ENCODE data around the gene ASF1A. TPM values are rescaled to one million over a fixed set of nuclear protein-coding genes. Genes with fewer than 3 reads are reported as not detected.

Gene ASF1A
- total RNA-seq, 1 donor from 2014 or later = 27.6 TPM

- H3K27me3 ChIP-seq (ENCODE audit: low read depth) = no peaks in the 10 kb centered on the region
Measured at GRCh38 chr6:118881440-118882313, 12.3 kb upstream of the ASF1A start.

GRCh38 chr6:118882314-118882905, 11.5 kb upstream of the ASF1A start:
- H3K27ac ChIP-seq (replicated peaks) = no peak overlapping the region
- no peak overlapping the region for H3K4me3 ChIP-seq
- peaks cover 20% of the 10 kb centered on the region for H3K4me1 ChIP-seq
- no peaks in the 10 kb centered on the region for H3K27me3 ChIP-seq (ENCODE audit: low read depth)
- intact Hi-C loops (cut with micrococcal nuclease) = no loop called here
- H3K36me3 ChIP-seq = no peaks in the 10 kb centered on the region
- TF ChIP-seq CTCF (IDR thresholded peaks at IDR 0.05; ENCODE audit: borderline replicate concordance) = no peak
- no peaks in the 10 kb centered on the region for H3K9me3 ChIP-seq (replicated peaks)
- DNase-seq = no peak

More at GRCh38 chr6:118881440-118882313, 12.3 kb upstream of the ASF1A start:
- no peak for TF ChIP-seq CTCF (IDR thresholded peaks at IDR 0.05; ENCODE audit: borderline replicate concordance)
- H3K4me3 ChIP-seq = peak overlapping the region; percentile 26
- H3K9me3 ChIP-seq (replicated peaks) = no peaks in the 10 kb centered on the region
- H3K27ac ChIP-seq (replicated peaks) = peak overlapping the region; percentile 59
- H3K4me1 ChIP-seq = peaks cover 20% of the 10 kb centered on the region
- intact Hi-C loops (cut with micrococcal nuclease) = no loop called here
- H3K36me3 ChIP-seq = no peaks in the 10 kb centered on the region
- DNase-seq = no peak

DNA sequence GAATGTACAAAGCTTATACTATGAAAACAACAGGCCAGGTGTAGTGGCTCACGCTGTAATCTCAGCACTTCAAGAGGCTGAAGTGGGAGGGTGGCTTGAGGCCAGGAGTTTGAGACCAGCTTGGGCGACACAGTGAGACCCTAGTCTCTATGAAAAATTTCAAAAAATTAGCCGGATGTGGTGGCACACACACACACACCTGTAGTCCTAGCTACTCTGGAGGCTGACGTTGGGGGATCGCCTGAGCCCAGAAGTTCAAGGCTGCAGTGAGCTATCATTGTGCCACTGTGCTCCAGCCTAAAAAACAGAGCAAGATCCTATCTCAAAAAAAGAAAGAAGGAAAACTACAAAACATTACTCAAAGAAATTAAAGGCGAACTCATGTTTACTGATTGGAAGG, 7.3 kb upstream of the ASF1A start:
- no peak for TF ChIP-seq CTCF (IDR thresholded peaks at IDR 0.05; ENCODE audit: borderline replicate concordance)
- no peaks in the 10 kb centered on the region for H3K9me3 ChIP-seq (replicated peaks)
- intact Hi-C loops (cut with micrococcal nuclease) = no loop called here
- no peak for DNase-seq
- no peak overlapping the region for H3K27ac ChIP-seq (replicated peaks)
- H3K36me3 ChIP-seq = no peaks in the 10 kb centered on the region
- peaks cover 12% of the 10 kb centered on the region for H3K4me1 ChIP-seq
- H3K27me3 ChIP-seq (ENCODE audit: low read depth) = no peaks in the 10 kb centered on the region
- H3K4me3 ChIP-seq = no peak overlapping the region

- Histone ChIP-seq H3K36me3 (no peaks in the 10 kb centered on the region), H3K9me3 (replicated peaks) (no peaks in the 10 kb centered on the region), H3K27ac (replicated peaks) (no peak overlapping the region), H3K27me3 (ENCODE audit: low read depth) (no peaks in the 10 kb centered on the region), H3K4me3 (no peak overlapping the region), H3K4me1 (peaks cover 25% of the 10 kb centered on the region)
- intact Hi-C loops (cut with micrococcal nuclease) = no loop called here
- DNase-seq = no peak
- no peak for TF ChIP-seq CTCF (IDR thresholded peaks at IDR 0.05; ENCODE audit: borderline replicate concordance)
Measured at GRCh38 chr6:118889163-118889562, 4.8 kb upstream of the ASF1A start.

- Histone ChIP-seq H3K9me3 (replicated peaks) (no peaks in the 10 kb centered on the region), H3K36me3 (no peaks in the 10 kb centered on the region), H3K4me1 (peaks cover 43% of the 10 kb centered on the region), H3K27ac (replicated peaks) (no peak overlapping the region), H3K27me3 (ENCODE audit: low read depth) (no peaks in the 10 kb centered on the region), H3K4me3 (no peak overlapping the region)
- TF ChIP-seq CTCF (IDR thresholded peaks at IDR 0.05; ENCODE audit: borderline replicate concordance) = no peak
- DNase-seq = no peak
- intact Hi-C loops (cut with micrococcal nuclease) = no loop called here
Measured at GRCh38 chr6:118890997-118891790, 2.8 kb upstream of the ASF1A start.
